Panc1 (cell line): ENCODE data around the gene STAT3. TPM values are rescaled to one million over a fixed set of nuclear protein-coding genes. Genes with fewer than 3 reads are reported as not detected.

Experiments
- ATAC-seq: fragments of 200-7000 bp; cut with Tn5 transposase; 2 replicates; pipeline ENCODE4 v1.9.1; 2020; ENCODE audit warnings: mild to moderate bottlenecking, moderate library complexity
- BruUV-seq: library from RNA; stranded (reverse); fragments of 400-500 nt; replicated peaks from 2 replicates; lab custom pipeline; 2021; lab: Mats Ljungman, UMichigan
- CTCF ChIA-PET: fragments of 300-600 bp; sonication (Branson Sonifier 250); formaldehyde crosslinking; loops from one replicate; lab custom pipeline; 2022; ENCODE audit warnings: antibody characterized with exemption; lab: Charles Lee
- POLR2A ChIA-PET: fragments of 300-600 bp; sonication (Branson Sonifier 250); formaldehyde crosslinking; loops from one replicate; lab custom pipeline; 2022; ENCODE audit warnings: antibody characterized with exemption; lab: Charles Lee
- DNase-seq: peaks from one replicate; pipeline ENCODE4 v3.0.0-alpha.2; 2010; ENCODE audit warnings: low read depth, low spot score
- H3K27ac ChIP-seq: 2 replicates; pipeline ENCODE4 v1.5.1; 2011; ENCODE audit warnings: mild to moderate bottlenecking, low read length, inconsistent platforms
- H3K27me3 ChIP-seq: fragments of 200-500 bp; sonication (Bioruptor generic); 2 replicates; pipeline ENCODE4 v1.6.0; 2014; ENCODE audit warnings: low read length, inconsistent platforms; ENCODE audit not compliant: control insufficient read depth, insufficient read depth
- H3K36me3 ChIP-seq: fragments of 200-500 bp; sonication (Bioruptor generic); 2 replicates; pipeline ENCODE4 v1.5.1; 2014; ENCODE audit warnings: inconsistent platforms, mild to moderate bottlenecking, low read length, moderate library complexity; ENCODE audit not compliant: control insufficient read depth, insufficient read depth
- H3K4me1 ChIP-seq: 2 replicates; pipeline ENCODE4 v1.5.1; 2011; ENCODE audit warnings: inconsistent platforms, mild to moderate bottlenecking, low read length, moderate library complexity; ENCODE audit not compliant: control insufficient read depth, insufficient read depth
- H3K4me3 ChIP-seq, 2 experiments: 2 replicates each; pipeline ENCODE4 v1.5.1; 2011 to 2012; ENCODE audit warnings: low read depth in 2 of 2, low read length in 2 of 2, mild to moderate bottlenecking in 2 of 2, inconsistent platforms in 1 of 2, moderate library complexity in 1 of 2
- H3K9me3 ChIP-seq: fragments of 200-500 bp; sonication (Bioruptor generic); 2 replicates; pipeline ENCODE4 v1.5.1; 2014; ENCODE audit warnings: low read depth, mild to moderate bottlenecking, inconsistent platforms, low read length, moderate library complexity; ENCODE audit not compliant: control insufficient read depth, insufficient read depth
- CTCF ChIP-seq: fragments of 450-650 bp; IDR thresholded peaks from 2 replicates; pipeline ENCODE4 v1.5.1; 2017; ENCODE audit warnings: mild to moderate bottlenecking
- POLR2AphosphoS5 ChIP-seq: IDR thresholded peaks from 2 replicates; pipeline ENCODE4 v1.6.1; 2012; ENCODE audit warnings: mild to moderate bottlenecking, low read depth, low read length, moderate library complexity
- SIN3A ChIP-seq: IDR thresholded peaks from 2 replicates; pipeline ENCODE4 v1.6.1; 2012; ENCODE audit warnings: low read depth, mild to moderate bottlenecking, low read length, moderate library complexity, borderline replicate concordance; ENCODE audit not compliant: insufficient read depth
- TCF7L2 ChIP-seq: IDR thresholded peaks from 2 replicates; pipeline ENCODE4 v1.6.1; 2011; ENCODE audit warnings: mild to moderate bottlenecking, low read depth, low read length, inconsistent platforms
- in situ Hi-C: cut with HindIII; loops from 2 replicates; pipeline ENCODE4 v1.10.0; 2016; ENCODE audit warnings: low sequenced_read_pairs, low pct_unique_long_range_greater_than_20kb
- intact Hi-C: fragments of 100-400 bp; cut with micrococcal nuclease; formaldehyde crosslinking; loops from one replicate; pipeline ENCODE4 v1.10.0; 2022; ENCODE audit not compliant: unreplicated experiment
- total RNA-seq: library from RNA; stranded (reverse); gene quantifications from one replicate; pipeline ENCODE4 v1.2.1, GENCODE V29; 2021; ENCODE audit not compliant: unreplicated experiment
- TF ChIP-seq, protein P1 (sequence below), 2 experiments: IDR thresholded peaks; 2 replicates each; pipeline ENCODE4 v1.6.1; 2011 to 2012; ENCODE audit warnings: low read depth in 2 of 2, control low read depth in 1 of 2, low read length in 1 of 2, mild to moderate bottlenecking in 1 of 2, moderate library complexity in 1 of 2; ENCODE audit not compliant: insufficient read depth in 1 of 2

The STAT3 gene
- total RNA-seq, 1 experiment from 2014 or later, result 287 TPM

DNA sequence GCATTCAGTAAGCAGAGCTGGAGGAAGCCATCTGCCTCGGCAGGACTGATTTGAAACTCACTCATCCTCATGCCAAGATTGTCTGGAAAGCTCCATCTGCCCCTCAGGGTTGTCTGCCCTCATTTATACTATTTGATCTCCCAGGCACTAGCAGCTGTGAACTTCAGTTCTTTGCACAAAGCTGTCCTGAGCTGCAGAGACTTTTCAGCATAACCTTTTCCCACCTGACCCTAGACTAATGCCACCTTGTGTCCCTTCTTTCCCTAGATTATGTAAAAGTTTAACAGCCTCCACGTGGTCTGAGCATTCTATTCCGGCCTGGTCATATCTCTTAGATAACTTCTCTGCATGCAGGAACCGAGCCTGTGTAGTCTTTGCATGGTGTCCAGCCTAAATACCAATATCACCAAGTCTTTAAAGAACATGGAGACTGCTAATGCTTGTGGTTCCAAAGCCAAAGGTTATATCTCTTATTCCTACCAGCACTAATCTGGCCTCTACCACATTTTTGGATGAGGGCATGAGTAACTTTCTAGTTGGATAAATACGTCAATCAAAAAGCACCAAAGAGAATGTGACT is 70.9 kb downstream of the STAT3 start:
- DNase-seq (no peak), ATAC-seq (no peak)
- Histone ChIP-seq H3K36me3 (peaks cover 4% of the 10 kb centered on the region; the same call in 1 of the 2 replicates), H3K4me1 (peaks cover 56% of the 10 kb centered on the region), H3K4me3 (no peak overlapping the region), H3K27me3 (no peaks in the 10 kb centered on the region), H3K9me3 (no peaks in the 10 kb centered on the region), H3K27ac (peak overlapping the region; percentile 70)
- POLR2A ChIA-PET, result interaction anchor here (0.6 kb wide), 1 partner anchor 22 kb away, joined by 5 read pairs; no protein-coding TSS in a partner anchor
- BruUV-seq, result no TSS peak
- intact Hi-C loops, result loop anchor here (10.0 kb wide), 1 partner anchor 207 kb away; no protein-coding TSS in a partner anchor
- no peak for TF ChIP-seq SIN3A
- TF ChIP-seq TCF7L2, result no peak
- TF ChIP-seq POLR2AphosphoS5, result no peak
- no peak for TF ChIP-seq CTCF
- TF ChIP-seq, protein P1, sequence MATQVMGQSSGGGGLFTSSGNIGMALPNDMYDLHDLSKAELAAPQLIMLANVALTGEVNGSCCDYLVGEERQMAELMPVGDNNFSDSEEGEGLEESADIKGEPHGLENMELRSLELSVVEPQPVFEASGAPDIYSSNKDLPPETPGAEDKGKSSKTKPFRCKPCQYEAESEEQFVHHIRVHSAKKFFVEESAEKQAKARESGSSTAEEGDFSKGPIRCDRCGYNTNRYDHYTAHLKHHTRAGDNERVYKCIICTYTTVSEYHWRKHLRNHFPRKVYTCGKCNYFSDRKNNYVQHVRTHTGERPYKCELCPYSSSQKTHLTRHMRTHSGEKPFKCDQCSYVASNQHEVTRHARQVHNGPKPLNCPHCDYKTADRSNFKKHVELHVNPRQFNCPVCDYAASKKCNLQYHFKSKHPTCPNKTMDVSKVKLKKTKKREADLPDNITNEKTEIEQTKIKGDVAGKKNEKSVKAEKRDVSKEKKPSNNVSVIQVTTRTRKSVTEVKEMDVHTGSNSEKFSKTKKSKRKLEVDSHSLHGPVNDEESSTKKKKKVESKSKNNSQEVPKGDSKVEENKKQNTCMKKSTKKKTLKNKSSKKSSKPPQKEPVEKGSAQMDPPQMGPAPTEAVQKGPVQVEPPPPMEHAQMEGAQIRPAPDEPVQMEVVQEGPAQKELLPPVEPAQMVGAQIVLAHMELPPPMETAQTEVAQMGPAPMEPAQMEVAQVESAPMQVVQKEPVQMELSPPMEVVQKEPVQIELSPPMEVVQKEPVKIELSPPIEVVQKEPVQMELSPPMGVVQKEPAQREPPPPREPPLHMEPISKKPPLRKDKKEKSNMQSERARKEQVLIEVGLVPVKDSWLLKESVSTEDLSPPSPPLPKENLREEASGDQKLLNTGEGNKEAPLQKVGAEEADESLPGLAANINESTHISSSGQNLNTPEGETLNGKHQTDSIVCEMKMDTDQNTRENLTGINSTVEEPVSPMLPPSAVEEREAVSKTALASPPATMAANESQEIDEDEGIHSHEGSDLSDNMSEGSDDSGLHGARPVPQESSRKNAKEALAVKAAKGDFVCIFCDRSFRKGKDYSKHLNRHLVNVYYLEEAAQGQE (IDR thresholded peaks at IDR 0.05; ENCODE audit: insufficient read depth in 1 of 2, low read depth in 2 of 2, low read length in 1 of 2), result no peak
- in situ Hi-C loops, result no loop called here
- CTCF ChIA-PET, result interaction anchor here (0.6 to 0.7 kb wide), 2 partner anchors 95 to 515 kb away, joined by 3 read pairs; no protein-coding TSS in a partner anchor

GRCh38 chr17:42316755-42317154 is 71.5 kb downstream of the STAT3 start:
- no TSS peak for BruUV-seq
- ChIA-PET CTCF (interaction anchor here (0.7 kb wide), 1 partner anchor 514 kb away, joined by 3 read pairs; no protein-coding TSS in a partner anchor), POLR2A (interaction anchor here (0.6 kb wide), 1 partner anchor 23 kb away, joined by 5 read pairs; no protein-coding TSS in a partner anchor)
- H3K27me3 ChIP-seq, result no peaks in the 10 kb centered on the region
- in situ Hi-C loops (no loop called here), intact Hi-C loops (loop anchor here (10.0 kb wide), 1 partner anchor 208 kb away; no protein-coding TSS in a partner anchor)
- H3K27ac ChIP-seq, result peak overlapping the region; percentile 70
- TF ChIP-seq POLR2AphosphoS5, result no peak
- TF ChIP-seq SIN3A, result no peak
- no peak for TF ChIP-seq TCF7L2
- TF ChIP-seq, protein P1 (IDR thresholded peaks at IDR 0.05; ENCODE audit: insufficient read depth in 1 of 2, low read depth in 2 of 2, low read length in 1 of 2), result no peak
- TF ChIP-seq CTCF, result no peak
- H3K4me1 ChIP-seq, result peaks cover 58% of the 10 kb centered on the region
- ATAC-seq (no peak), DNase-seq (no peak)
- no peak overlapping the region for H3K4me3 ChIP-seq
- H3K36me3 ChIP-seq, result no peaks in the 10 kb centered on the region; the same call in 1 of the 2 replicates
- H3K9me3 ChIP-seq, result no peaks in the 10 kb centered on the region
